NCI-H1092 treated with DMSO at 0.1 percent for 48 hours (cell line): Measurements from ENCODE around the gene G6PD.
"Not testable (repeated sequence)": the region's sequence is repeated elsewhere in the genome, so short reads cannot be mapped to it uniquely, and the experiment has no call there.

Source experiments
- DNase-seq: peaks from one replicate; lab custom pipeline; 2025; lab: John Stamatoyannopoulos, UW

The G6PD gene

GRCh38 chrX:154542723-154543424, 3.8 kb downstream of the G6PD start:
- DNase-seq: no peak

GRCh38 chrX:154541896-154542722, 4.5 kb downstream of the G6PD start:
- DNase-seq: no peak

- no peak for DNase-seq
Measured at GRCh38 chrX:154541589-154541895, 5.1 kb downstream of the G6PD start.

- no peak for DNase-seq
Measured at GRCh38 chrX:154540897-154541535, 5.6 kb downstream of the G6PD start.

- not testable (repeated sequence) for DNase-seq
Measured at GRCh38 chrX:154540365-154540764, 6.3 kb downstream of the G6PD start.

GRCh38 chrX:154539077-154539476, 7.6 kb downstream of the G6PD start:
- no peak for DNase-seq

- no peak for DNase-seq
Measured at GRCh38 chrX:154535892-154536291, 10.8 kb downstream of the G6PD start.

GRCh38 chrX:154534526-154535322, 11.9 kb downstream of the G6PD start:
- peak; percentile 81 for DNase-seq

GRCh38 chrX:154532690-154533089, 14.0 kb downstream of the G6PD start:
- no peak for DNase-seq

GRCh38 chrX:154531626-154532025, 15.0 kb downstream of the G6PD start:
- DNase-seq: no peak

- DNase-seq: no peak
Measured at GRCh38 chrX:154530286-154530685, 16.4 kb downstream of the G6PD start.

- no peak for DNase-seq
Measured at GRCh38 chrX:154529206-154529612, 17.4 kb downstream of the G6PD start.

- DNase-seq: peak; percentile 84
Measured at GRCh38 chrX:154526901-154527675, 19.6 kb downstream of the G6PD start.

GRCh38 chrX:154525606-154526490, 20.8 kb downstream of the G6PD start:
- DNase-seq: no peak

- no peak for DNase-seq
Measured at GRCh38 chrX:154519389-154519788, 27.3 kb downstream of the G6PD start.

GRCh38 chrX:154517101-154517781, 29.4 kb downstream of the G6PD start:
- DNase-seq: no peak

GRCh38 chrX:154516656-154517100, 30.0 kb downstream of the G6PD start:
- no peak for DNase-seq

GRCh38 chrX:154515966-154516655, 30.5 kb downstream of the G6PD start, which contains the start of gene FAM3A:
Gene FAM3A (minus strand): TSS chrX:154516232. CDS start chrX:154515772, 460 bp downstream.
- DNase-seq: peak; percentile 94
